Fibroblast of the aortic adventitia (primary cell): ENCODE data around the gene JAML. TPM values are rescaled to one million over a fixed set of nuclear protein-coding genes. Genes with fewer than 3 reads are reported as not detected.

Experiments
- DNase-seq: peaks from one replicate; pipeline ENCODE4 v3.0.0-alpha.2; 2010; ENCODE audit warnings: low read depth
- H3K4me3 ChIP-seq: 2 replicates; pipeline ENCODE4 v1.5.1; 2011; ENCODE audit warnings: low read depth, mild to moderate bottlenecking, control low read depth, low read length, moderate library complexity
- CTCF ChIP-seq: IDR thresholded peaks from 2 replicates; pipeline ENCODE4 v1.5.1; 2011; ENCODE audit warnings: mild to moderate bottlenecking, low read length, control low read depth, inconsistent platforms; ENCODE audit not compliant: insufficient read depth
- total RNA-seq: library from RNA; depleted of rRNA; stranded (reverse); fragments of >200 nt; gene quantifications from 2 replicates; pipeline ENCODE4 v1.2.3, GENCODE V29; 2012; ENCODE audit warnings: low replicate concordance

The JAML gene
- total RNA-seq, 1 donor = not detected

GRCh38 chr11:118233377-118233776 is 8.6 kb upstream of the JAML start:
- no peak overlapping the region for H3K4me3 ChIP-seq
- no peak for DNase-seq
- TF ChIP-seq CTCF = no peak

- no peak for TF ChIP-seq CTCF
- DNase-seq = no peak
- H3K4me3 ChIP-seq = no peak overlapping the region
Observed at GRCh38 chr11:118232659-118233058, 7.8 kb upstream of the JAML start.

- no peak for DNase-seq
- H3K4me3 ChIP-seq = no peak overlapping the region
- TF ChIP-seq CTCF = no peak
Observed at GRCh38 chr11:118231461-118231860, 6.7 kb upstream of the JAML start.

GRCh38 chr11:118230088-118230487 is 5.3 kb upstream of the JAML start:
- TF ChIP-seq CTCF = no peak
- no peak overlapping the region for H3K4me3 ChIP-seq
- no peak for DNase-seq

GRCh38 chr11:118229274-118229847 is 4.5 kb upstream of the JAML start:
- H3K4me3 ChIP-seq = no peak overlapping the region
- DNase-seq = peak; percentile 4
- TF ChIP-seq CTCF = no peak

- H3K4me3 ChIP-seq = no peak overlapping the region
- no peak for TF ChIP-seq CTCF
- no peak for DNase-seq
Observed at GRCh38 chr11:118227865-118228785, 3.3 kb upstream of the JAML start.
